ENCODE data around the gene GPM6B.

GRCh38 chrX:13794417-13794816, 22.5 kb downstream of the GPM6B start:
- no peak for TF ChIP-seq POLR2A (IDR thresholded peaks at IDR 0.05; ENCODE audit: extremely low read depth, insufficient read length)
- TF ChIP-seq CTCF (IDR thresholded peaks at IDR 0.05; ENCODE audit: low read depth, low read length), result no peak

All from NB4 (cell line).